ENCODE results near the gene CRACR2B. TPM values are rescaled to one million over a fixed set of nuclear protein-coding genes. Genes with fewer than 3 reads are reported as not detected.

The CRACR2B gene
- total RNA-seq, 1 donor from 2014 or later = 5.7 TPM

GRCh38 chr11:837189-837989, 9.7 kb downstream of the CRACR2B start:
- Histone ChIP-seq H3K9me3 (ENCODE audit: control insufficient read depth in 3 of 3, low read length in 3 of 3) (no peaks in the 10 kb centered on the region), H3K4me1 (ENCODE audit: control insufficient read depth in 3 of 3, insufficient read depth in 3 of 3, low read length in 3 of 3) (peaks cover 34 to 71% (median 51%) of the 10 kb centered on the region in 3 donors), H3K27ac (ENCODE audit: low read depth, low read length) (no peak overlapping the region), H3K4me3 (ENCODE audit: low read length in 3 of 3) (no peak overlapping the region), H3K36me3 (ENCODE audit: control insufficient read depth in 3 of 3, insufficient read depth in 3 of 3, low read length in 3 of 3) (peaks cover 42 to 46% (median 46%) of the 10 kb centered on the region in 3 donors), H3K9ac (ENCODE audit: low read depth in 1 of 3, low read length in 3 of 3) (no peak overlapping the region), H3K27me3 (ENCODE audit: control insufficient read depth in 3 of 3, insufficient read depth in 3 of 3, low read length in 3 of 3) (no peaks in the 10 kb centered on the region)

GRCh38 chr11:837990-838307, 10.2 kb downstream of the CRACR2B start:
- no peaks in the 10 kb centered on the region for H3K9me3 ChIP-seq (ENCODE audit: control insufficient read depth in 3 of 3, low read length in 3 of 3)
- peaks cover 32 to 69% (median 48%) of the 10 kb centered on the region in 3 donors for H3K4me1 ChIP-seq (ENCODE audit: control insufficient read depth in 3 of 3, insufficient read depth in 3 of 3, low read length in 3 of 3)
- no peaks in the 10 kb centered on the region for H3K27me3 ChIP-seq (ENCODE audit: control insufficient read depth in 3 of 3, insufficient read depth in 3 of 3, low read length in 3 of 3)
- H3K9ac ChIP-seq (ENCODE audit: low read depth in 1 of 3, low read length in 3 of 3) = no peak overlapping the region
- H3K27ac ChIP-seq (ENCODE audit: low read depth, low read length) = no peak overlapping the region
- no peak overlapping the region for H3K4me3 ChIP-seq (ENCODE audit: low read length in 3 of 3)
- H3K36me3 ChIP-seq (ENCODE audit: control insufficient read depth in 3 of 3, insufficient read depth in 3 of 3, low read length in 3 of 3) = peaks cover 42 to 46% (median 46%) of the 10 kb centered on the region in 3 donors

GRCh38 chr11:838441-839279, 10.9 kb downstream of the CRACR2B start:
- Histone ChIP-seq H3K27ac (ENCODE audit: low read depth, low read length) (no peak overlapping the region), H3K27me3 (ENCODE audit: control insufficient read depth in 3 of 3, insufficient read depth in 3 of 3, low read length in 3 of 3) (no peaks in the 10 kb centered on the region), H3K9ac (ENCODE audit: low read depth in 1 of 3, low read length in 3 of 3) (peak overlapping the region in 2 of 3 donors; percentile 33 to 59), H3K36me3 (ENCODE audit: control insufficient read depth in 3 of 3, insufficient read depth in 3 of 3, low read length in 3 of 3) (peaks cover 42 to 46% (median 46%) of the 10 kb centered on the region in 3 donors), H3K4me3 (ENCODE audit: low read length in 3 of 3) (no peak overlapping the region), H3K9me3 (ENCODE audit: control insufficient read depth in 3 of 3, low read length in 3 of 3) (no peaks in the 10 kb centered on the region), H3K4me1 (ENCODE audit: control insufficient read depth in 3 of 3, insufficient read depth in 3 of 3, low read length in 3 of 3) (peaks cover 31 to 74% (median 50%) of the 10 kb centered on the region in 3 donors)

GRCh38 chr11:839280-839623, 11.5 kb downstream of the CRACR2B start:
- Histone ChIP-seq H3K9me3 (ENCODE audit: control insufficient read depth in 3 of 3, low read length in 3 of 3) (no peaks in the 10 kb centered on the region), H3K27me3 (ENCODE audit: control insufficient read depth in 3 of 3, insufficient read depth in 3 of 3, low read length in 3 of 3) (no peaks in the 10 kb centered on the region), H3K36me3 (ENCODE audit: control insufficient read depth in 3 of 3, insufficient read depth in 3 of 3, low read length in 3 of 3) (peaks cover 42 to 46% (median 46%) of the 10 kb centered on the region in 3 donors), H3K4me1 (ENCODE audit: control insufficient read depth in 3 of 3, insufficient read depth in 3 of 3, low read length in 3 of 3) (peaks cover 27 to 73% (median 48%) of the 10 kb centered on the region in 3 donors), H3K9ac (ENCODE audit: low read depth in 1 of 3, low read length in 3 of 3) (no peak overlapping the region), H3K27ac (ENCODE audit: low read depth, low read length) (no peak overlapping the region), H3K4me3 (ENCODE audit: low read length in 3 of 3) (no peak overlapping the region)

GRCh38 chr11:839875-840617, 12.3 kb downstream of the CRACR2B start:
- peak overlapping the region in 1 of 3 donors; percentile 93 for H3K4me3 ChIP-seq (ENCODE audit: low read length in 3 of 3)
- no peaks in the 10 kb centered on the region for H3K9me3 ChIP-seq (ENCODE audit: control insufficient read depth in 3 of 3, low read length in 3 of 3)
- H3K9ac ChIP-seq (ENCODE audit: low read depth in 1 of 3, low read length in 3 of 3) = peak overlapping the region in 1 of 3 donors; percentile 91
- no peak overlapping the region for H3K27ac ChIP-seq (ENCODE audit: low read depth, low read length)
- H3K36me3 ChIP-seq (ENCODE audit: control insufficient read depth in 3 of 3, insufficient read depth in 3 of 3, low read length in 3 of 3) = peaks cover 42 to 46% (median 46%) of the 10 kb centered on the region in 3 donors
- H3K27me3 ChIP-seq (ENCODE audit: control insufficient read depth in 3 of 3, insufficient read depth in 3 of 3, low read length in 3 of 3) = no peaks in the 10 kb centered on the region
- peaks cover 24 to 71% (median 43%) of the 10 kb centered on the region in 3 donors for H3K4me1 ChIP-seq (ENCODE audit: control insufficient read depth in 3 of 3, insufficient read depth in 3 of 3, low read length in 3 of 3)

GRCh38 chr11:841981-842369, 14.3 kb downstream of the CRACR2B start:
- H3K4me1 ChIP-seq (ENCODE audit: control insufficient read depth in 3 of 3, insufficient read depth in 3 of 3, low read length in 3 of 3) = peaks cover 27 to 75% (median 52%) of the 10 kb centered on the region in 3 donors
- no peaks in the 10 kb centered on the region for H3K9me3 ChIP-seq (ENCODE audit: control insufficient read depth in 3 of 3, low read length in 3 of 3)
- peak overlapping the region; percentile 77 to 91 (median 89) for H3K9ac ChIP-seq (ENCODE audit: low read depth in 1 of 3, low read length in 3 of 3)
- no peaks in the 10 kb centered on the region for H3K27me3 ChIP-seq (ENCODE audit: control insufficient read depth in 3 of 3, insufficient read depth in 3 of 3, low read length in 3 of 3)
- H3K27ac ChIP-seq (ENCODE audit: low read depth, low read length) = peak overlapping the region; percentile 91
- H3K4me3 ChIP-seq (ENCODE audit: low read length in 3 of 3) = peak overlapping the region; percentile 87 to 93 (median 88)
- H3K36me3 ChIP-seq (ENCODE audit: control insufficient read depth in 3 of 3, insufficient read depth in 3 of 3, low read length in 3 of 3) = peaks cover 33 to 37% (median 37%) of the 10 kb centered on the region in 3 donors

- peak within 1 kb of the TSS; percentile 87 to 93 (median 88) for H3K4me3 ChIP-seq (ENCODE audit: low read length in 3 of 3)
- H3K9ac ChIP-seq (ENCODE audit: low read depth in 1 of 3, low read length in 3 of 3) = peak within 1 kb of the TSS; percentile 77 to 91 (median 89)
- peaks cover 27 to 69% (median 50%) of the 10 kb centered on the region in 3 donors for H3K4me1 ChIP-seq (ENCODE audit: control insufficient read depth in 3 of 3, insufficient read depth in 3 of 3, low read length in 3 of 3)
- H3K27me3 ChIP-seq (ENCODE audit: control insufficient read depth in 3 of 3, insufficient read depth in 3 of 3, low read length in 3 of 3) = no peaks in the 10 kb centered on the region
- H3K36me3 ChIP-seq (ENCODE audit: control insufficient read depth in 3 of 3, insufficient read depth in 3 of 3, low read length in 3 of 3) = peaks cover 28 to 33% (median 32%) of the 10 kb centered on the region in 3 donors
- no peaks in the 10 kb centered on the region for H3K9me3 ChIP-seq (ENCODE audit: control insufficient read depth in 3 of 3, low read length in 3 of 3)
- H3K27ac ChIP-seq (ENCODE audit: low read depth, low read length) = peak within 1 kb of the TSS; percentile 91
Observed at GRCh38 chr11:842370-843002, 14.8 kb downstream of the CRACR2B start, which contains the start of the genes POLR2L and TSPAN4. Gene POLR2L, minus strand, starts transcription at chr11:842529. Its CDS starts 21 bp downstream, at chr11:842508. Gene TSPAN4, plus strand, starts transcription at chr11:842852. Its CDS starts 7,453 bp downstream, at chr11:850305.

- Histone ChIP-seq H3K27ac (ENCODE audit: low read depth, low read length) (peak overlapping the region; percentile 91), H3K9ac (ENCODE audit: low read depth in 1 of 3, low read length in 3 of 3) (peak overlapping the region; percentile 69 to 91 (median 74)), H3K36me3 (ENCODE audit: control insufficient read depth in 3 of 3, insufficient read depth in 3 of 3, low read length in 3 of 3) (peaks cover 22 to 27% (median 25%) of the 10 kb centered on the region in 3 donors), H3K4me3 (ENCODE audit: low read length in 3 of 3) (peak overlapping the region; percentile 72 to 93 (median 88)), H3K9me3 (ENCODE audit: control insufficient read depth in 3 of 3, low read length in 3 of 3) (no peaks in the 10 kb centered on the region), H3K27me3 (ENCODE audit: control insufficient read depth in 3 of 3, insufficient read depth in 3 of 3, low read length in 3 of 3) (peaks cover 1 to 3% (median 2%) of the 10 kb centered on the region in 3 donors), H3K4me1 (ENCODE audit: control insufficient read depth in 3 of 3, insufficient read depth in 3 of 3, low read length in 3 of 3) (peaks cover 31 to 71% (median 51%) of the 10 kb centered on the region in 3 donors)
Observed at GRCh38 chr11:843086-843734, 15.5 kb downstream of the CRACR2B start.
